ENCODE results near the gene IKZF1. TPM values are rescaled to one million over a fixed set of nuclear protein-coding genes. Genes with fewer than 3 reads are reported as not detected.

IKZF1 gene
- total and polyA plus RNA-seq, 9 of the 15 experiments (the other 6 are each of a cell fraction or from before 2014, with no cell fraction given): 12.6 to 85.3 (median 44.7) TPM

DNA sequence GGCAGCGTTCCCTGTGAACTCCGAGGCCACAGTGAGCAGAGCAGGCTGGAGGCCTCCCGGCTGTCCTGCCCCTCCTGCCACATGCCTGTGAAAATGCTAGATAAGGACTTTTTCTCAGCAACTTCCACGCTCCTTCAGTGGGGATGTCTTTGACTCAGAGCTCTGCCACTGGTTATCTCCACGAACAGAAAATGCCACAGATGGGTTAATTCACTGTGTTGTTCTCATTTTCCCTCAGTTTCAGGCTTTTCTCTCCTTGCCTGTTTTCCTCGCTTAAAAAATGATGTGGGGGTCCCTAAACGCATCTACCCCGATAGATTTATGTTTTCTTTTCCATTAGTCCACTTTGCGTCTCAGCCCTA, 51.3 kb downstream of the IKZF1 start (continued):
- TF ChIP-seq, protein P1, sequence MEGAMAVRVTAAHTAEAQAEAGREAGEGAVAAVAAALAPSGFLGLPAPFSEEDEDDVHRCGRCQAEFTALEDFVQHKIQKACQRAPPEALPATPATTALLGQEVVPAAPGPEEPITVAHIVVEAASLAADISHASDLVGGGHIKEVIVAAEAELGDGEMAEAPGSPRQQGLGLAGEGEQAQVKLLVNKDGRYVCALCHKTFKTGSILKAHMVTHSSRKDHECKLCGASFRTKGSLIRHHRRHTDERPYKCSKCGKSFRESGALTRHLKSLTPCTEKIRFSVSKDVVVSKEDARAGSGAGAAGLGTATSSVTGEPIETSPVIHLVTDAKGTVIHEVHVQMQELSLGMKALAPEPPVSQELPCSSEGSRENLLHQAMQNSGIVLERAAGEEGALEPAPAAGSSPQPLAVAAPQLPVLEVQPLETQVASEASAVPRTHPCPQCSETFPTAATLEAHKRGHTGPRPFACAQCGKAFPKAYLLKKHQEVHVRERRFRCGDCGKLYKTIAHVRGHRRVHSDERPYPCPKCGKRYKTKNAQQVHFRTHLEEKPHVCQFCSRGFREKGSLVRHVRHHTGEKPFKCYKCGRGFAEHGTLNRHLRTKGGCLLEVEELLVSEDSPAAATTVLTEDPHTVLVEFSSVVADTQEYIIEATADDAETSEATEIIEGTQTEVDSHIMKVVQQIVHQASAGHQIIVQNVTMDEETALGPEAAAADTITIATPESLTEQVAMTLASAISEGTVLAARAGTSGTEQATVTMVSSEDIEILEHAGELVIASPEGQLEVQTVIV (CRISPR knock-in tag; IDR thresholded peaks at IDR 0.05; ENCODE audit: borderline replicate concordance): no peak
- TF ChIP-seq DMBX1 (CRISPR knock-in tag; IDR thresholded peaks at IDR 0.05; ENCODE audit: borderline replicate concordance): peak; percentile 76
- TF ChIP-seq RNF2 (IDR thresholded peaks at IDR 0.05): no peak; the same call in 1 of the 2 replicates
- TF ChIP-seq KAT7 (CRISPR knock-in tag; IDR thresholded peaks at IDR 0.05; ENCODE audit: borderline replicate concordance): peak; percentile 37; the same call in 1 of the 2 replicates
- TF ChIP-seq RBBP5 (IDR thresholded peaks at IDR 0.05; ENCODE audit: borderline replicate concordance, insufficient read depth, low read length, poor library complexity, severe bottlenecking): peak; percentile 21
- TF ChIP-seq TEAD4 (IDR thresholded peaks at IDR 0.05; ENCODE audit: low read length): peak; percentile 84
- TF ChIP-seq TEAD4 (CRISPR knock-in tag; IDR thresholded peaks at IDR 0.05; ENCODE audit: borderline replicate concordance): no peak
- no peak for TF ChIP-seq NCOA1 (IDR thresholded peaks at IDR 0.05; ENCODE audit: low read depth)
- no peak for TF ChIP-seq FIP1L1 (IDR thresholded peaks at IDR 0.05; ENCODE audit: low read depth, low read length, poor library complexity, severe bottlenecking)
- TF ChIP-seq LEF1 (IDR thresholded peaks at IDR 0.05): no peak; the same call in 1 of the 2 replicates
- TF ChIP-seq ZNF232 (CRISPR knock-in tag; IDR thresholded peaks at IDR 0.05): no peak
- TF ChIP-seq FOXJ2 (tag; IDR thresholded peaks at IDR 0.05): no peak
- TF ChIP-seq CCNT2 (IDR thresholded peaks at IDR 0.05; ENCODE audit: borderline replicate concordance, extremely low read depth, insufficient read length, low read depth, low read length): no peak
- TF ChIP-seq ADNP (tag; IDR thresholded peaks at IDR 0.05): no peak
- TF ChIP-seq, protein P2, sequence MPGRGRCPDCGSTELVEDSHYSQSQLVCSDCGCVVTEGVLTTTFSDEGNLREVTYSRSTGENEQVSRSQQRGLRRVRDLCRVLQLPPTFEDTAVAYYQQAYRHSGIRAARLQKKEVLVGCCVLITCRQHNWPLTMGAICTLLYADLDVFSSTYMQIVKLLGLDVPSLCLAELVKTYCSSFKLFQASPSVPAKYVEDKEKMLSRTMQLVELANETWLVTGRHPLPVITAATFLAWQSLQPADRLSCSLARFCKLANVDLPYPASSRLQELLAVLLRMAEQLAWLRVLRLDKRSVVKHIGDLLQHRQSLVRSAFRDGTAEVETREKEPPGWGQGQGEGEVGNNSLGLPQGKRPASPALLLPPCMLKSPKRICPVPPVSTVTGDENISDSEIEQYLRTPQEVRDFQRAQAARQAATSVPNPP (IDR thresholded peaks at IDR 0.05; ENCODE audit: borderline replicate concordance, insufficient read depth, insufficient read length): no peak
- TF ChIP-seq ZNF41 (CRISPR knock-in tag; conservative IDR thresholded peaks at IDR 0.05): no peak
- TF ChIP-seq CTBP1 (IDR thresholded peaks at IDR 0.05; ENCODE audit: borderline replicate concordance): peak; percentile 25; the same call in 1 of the 2 replicates
- TF ChIP-seq MEIS2 (IDR thresholded peaks at IDR 0.05; ENCODE audit: partially characterized antibody): no peak
- no peak for TF ChIP-seq PHF20 (IDR thresholded peaks at IDR 0.05; ENCODE audit: partially characterized antibody)
- TF ChIP-seq HDAC2 (IDR thresholded peaks at IDR 0.05): peak; percentile 84
- TF ChIP-seq OTX1 (CRISPR knock-in tag; IDR thresholded peaks at IDR 0.05): no peak
- TF ChIP-seq ZNF311 (CRISPR knock-in tag; IDR thresholded peaks at IDR 0.05): no peak
- TF ChIP-seq ETS2 (tag; IDR thresholded peaks at IDR 0.05; ENCODE audit: borderline replicate concordance, poor library complexity, severe bottlenecking): no peak
- TF ChIP-seq KDM5B (IDR thresholded peaks at IDR 0.05; ENCODE audit: insufficient replicate concordance, low read depth, low read length): no peak
- TF ChIP-seq STAT5A (IDR thresholded peaks at IDR 0.05; ENCODE audit: borderline replicate concordance, low read length): peak; percentile 72
- no peak for TF ChIP-seq RBM25 (IDR thresholded peaks at IDR 0.05; ENCODE audit: low read depth, low read length, severe bottlenecking)
- no peak for TF ChIP-seq ZNF507 (tag; conservative IDR thresholded peaks at IDR 0.05)
- TF ChIP-seq CREB1 (IDR thresholded peaks at IDR 0.05): no peak
- no peak for TF ChIP-seq CREB1 (CRISPR knock-in tag; IDR thresholded peaks at IDR 0.05)
